Aorta (tissue), 5 donors: ENCODE data around the gene PYGL. TPM values are rescaled to one million over a fixed set of nuclear protein-coding genes. Genes with fewer than 3 reads are reported as not detected.

ENCODE experiments used
- ATAC-seq: fragments of 200-7000 bp; cut with Tn5 transposase; one replicate; pipeline ENCODE4 v1.9.1; 2022; ENCODE audit warnings: moderate library complexity; ENCODE audit not compliant: low FRiP score
- DNase-seq, 2 donors: peaks; one replicate each; pipeline ENCODE4 v3.0.0-alpha.2; 2020
- H3K27ac ChIP-seq, 2 donors: one replicate each; pipeline ENCODE4 v1.5.1; 2013; ENCODE audit warnings: low read length in 2 of 2, mild to moderate bottlenecking in 2 of 2, moderate library complexity in 2 of 2, control low read depth in 1 of 2, inconsistent platforms in 1 of 2, low read depth in 1 of 2
- H3K27me3 ChIP-seq, 2 donors: one replicate each; pipeline ENCODE4 v1.6.1; 2013; ENCODE audit warnings: control low read depth in 1 of 2, low read length in 1 of 2, mild to moderate bottlenecking in 1 of 2, moderate library complexity in 1 of 2; ENCODE audit not compliant: insufficient read depth in 2 of 2, control insufficient read depth in 1 of 2
- H3K36me3 ChIP-seq, 2 donors: one replicate each; pipeline ENCODE4 v1.6.1; 2013; ENCODE audit warnings: control low read depth in 1 of 2, low read length in 1 of 2, mild to moderate bottlenecking in 1 of 2; ENCODE audit not compliant: insufficient read depth in 2 of 2, control insufficient read depth in 1 of 2
- H3K4me1 ChIP-seq, 2 donors: one replicate each; pipeline ENCODE4 v1.6.1; 2013; ENCODE audit warnings: low read length in 2 of 2, control low read depth in 1 of 2, mild to moderate bottlenecking in 1 of 2, moderate library complexity in 1 of 2; ENCODE audit not compliant: insufficient read depth in 2 of 2, control insufficient read depth in 1 of 2
- H3K4me3 ChIP-seq, 2 donors: one replicate each; pipeline ENCODE4 v1.5.1; 2013; ENCODE audit warnings: low read length in 2 of 2, control low read depth in 1 of 2, mild to moderate bottlenecking in 1 of 2
- H3K9me3 ChIP-seq: one replicate; pipeline ENCODE4 v1.6.1; 2013; ENCODE audit warnings: mild to moderate bottlenecking, low read length; ENCODE audit not compliant: control insufficient read depth
- WGBS, 2 donors: extraction: QIAGEN DNeasy Blood & Tissue Kit; methylation state at CpG; one replicate each; pipeline ENCODE4 v1.1.7; 2013; 5-methylcytosine and 5-hydroxymethylcytosine counted together
- intact Hi-C, 2 donors: fragments of 100-400 bp; cut with DNase I; formaldehyde crosslinking; loops; one replicate each; pipeline versions ENCODE4 v1.14.2 to v1.15.0; 2022
- polyA plus RNA-seq, 2 donors: library from polyadenylated mRNA; stranded (reverse); fragments of 200-250 nt; gene quantifications; one replicate each; pipeline ENCODE4 v1.2.3, GENCODE V29; 2013
- total RNA-seq, 2 donors: library from RNA; stranded (reverse); fragmentation: NEBNext Ultra II Directional; extraction: Animal tissue kit (Norgen Biotek cat#: 25700); gene quantifications; one replicate each; pipeline ENCODE4 v1.2.1, GENCODE V29; 2021
- donor health status: healthy with polysubstance abuse.
- donor health status: Bipolar disorder and iron deficiency.
- donor health status: DM: no; HTN: no; CAD: no.
- donor health status: DM: no; HTN: no; CAD: no.
- donor health status: DM: yes; HTN: yes; CAD: no.

The PYGL gene
- total and polyA plus RNA-seq, 4 donors, result 18.4 to 78.6 (median 37.1) TPM

- DNase-seq (no peak), ATAC-seq (no peak)
- no peaks in the 10 kb centered on the region for H3K4me1 ChIP-seq
- no peaks in the 10 kb centered on the region for H3K27me3 ChIP-seq
- intact Hi-C loops, result no loop called here
- H3K9me3 ChIP-seq, result no peaks in the 10 kb centered on the region
- WGBS, 2 donors, result 86 to 94% methylated on average over 2 of the region's 2 CpGs
- no peak overlapping the region for H3K4me3 ChIP-seq
- H3K36me3 ChIP-seq, result peaks cover 0 to 6% of the 10 kb centered on the region in 2 donors
- no peak overlapping the region for H3K27ac ChIP-seq
These were observed 7.4 kb downstream of the PYGL start for GRCh38 chr14:50936882-50937281.

- intact Hi-C loops, result no loop called here
- Histone ChIP-seq H3K4me1 (no peaks in the 10 kb centered on the region), H3K9me3 (no peaks in the 10 kb centered on the region), H3K27me3 (no peaks in the 10 kb centered on the region), H3K27ac (no peak overlapping the region), H3K4me3 (no peak overlapping the region), H3K36me3 (peaks cover 3 to 9% of the 10 kb centered on the region in 2 donors)
- 80 to 96% methylated on average over 2 of the region's 2 CpGs for WGBS, 2 donors
- ATAC-seq, result no peak
- DNase-seq, result no peak
These were observed 8.3 kb downstream of the PYGL start for GRCh38 chr14:50936016-50936340.

- Histone ChIP-seq H3K9me3 (no peaks in the 10 kb centered on the region), H3K4me3 (no peak overlapping the region), H3K27ac (no peak overlapping the region), H3K36me3 (peaks cover 6 to 9% of the 10 kb centered on the region in 2 donors), H3K4me1 (no peaks in the 10 kb centered on the region), H3K27me3 (no peaks in the 10 kb centered on the region)
- intact Hi-C loops, result no loop called here
- ATAC-seq (no peak), DNase-seq (no peak)
- 73 to 87% methylated on average over 5 of the region's 5 CpGs for WGBS, 2 donors
These were observed 8.9 kb downstream of the PYGL start for GRCh38 chr14:50935126-50936015.

- Histone ChIP-seq H3K27ac (no peak overlapping the region), H3K4me1 (no peaks in the 10 kb centered on the region), H3K27me3 (no peaks in the 10 kb centered on the region), H3K36me3 (peaks cover 6 to 9% of the 10 kb centered on the region in 2 donors), H3K4me3 (no peak overlapping the region), H3K9me3 (no peaks in the 10 kb centered on the region)
- no peak for ATAC-seq
- no peak for DNase-seq
- 92 to 95% methylated on average over 4 of the region's 4 CpGs for WGBS, 2 donors
- intact Hi-C loops, result no loop called here
These were observed 11.4 kb downstream of the PYGL start for GRCh38 chr14:50932592-50933495.

- DNase-seq (no peak), ATAC-seq (no peak)
- Histone ChIP-seq H3K27ac (no peak overlapping the region), H3K9me3 (no peaks in the 10 kb centered on the region), H3K27me3 (no peaks in the 10 kb centered on the region), H3K4me3 (no peak overlapping the region), H3K4me1 (no peaks in the 10 kb centered on the region), H3K36me3 (peaks cover 9% of the 10 kb centered on the region in 2 donors)
- intact Hi-C loops, result no loop called here
- 88% methylated on average over 1 of the region's 1 CpG for WGBS, 2 donors
These were observed 12.1 kb downstream of the PYGL start for GRCh38 chr14:50932156-50932555.

GRCh38 chr14:50931559-50931958, 12.7 kb downstream of the PYGL start:
- WGBS, 2 donors, result 96% methylated on average over 3 of the region's 3 CpGs
- H3K36me3 ChIP-seq, result peaks cover 9% of the 10 kb centered on the region in 2 donors

GRCh38 chr14:50929506-50929905, 14.8 kb downstream of the PYGL start:
- H3K27ac ChIP-seq, result no peak overlapping the region
- WGBS, 2 donors, result 68 to 84% methylated on average over 2 of the region's 2 CpGs
- no peak for DNase-seq

More at GRCh38 chr14:50931559-50931958, 12.7 kb downstream of the PYGL start:
- intact Hi-C loops, result no loop called here
- DNase-seq (no peak), ATAC-seq (no peak)
- no peaks in the 10 kb centered on the region for H3K9me3 ChIP-seq
- H3K27ac ChIP-seq, result no peak overlapping the region
- H3K27me3 ChIP-seq, result no peaks in the 10 kb centered on the region
- H3K4me3 ChIP-seq, result no peak overlapping the region
- no peaks in the 10 kb centered on the region for H3K4me1 ChIP-seq

GRCh38 chr14:50928002-50928635, 16.2 kb downstream of the PYGL start:
- DNase-seq, result no peak
- Histone ChIP-seq H3K27me3 (no peaks in the 10 kb centered on the region), H3K4me1 (no peaks in the 10 kb centered on the region), H3K36me3 (peaks cover 6 to 9% of the 10 kb centered on the region in 2 donors), H3K9me3 (no peaks in the 10 kb centered on the region), H3K4me3 (no peak overlapping the region), H3K27ac (no peak overlapping the region)
- no peak for ATAC-seq
- 95 to 98% methylated on average over 6 of the region's 6 CpGs for WGBS, 2 donors
- intact Hi-C loops, result no loop called here

More at GRCh38 chr14:50929506-50929905, 14.8 kb downstream of the PYGL start:
- Histone ChIP-seq H3K36me3 (peaks cover 6 to 9% of the 10 kb centered on the region in 2 donors), H3K4me3 (no peak overlapping the region), H3K9me3 (no peaks in the 10 kb centered on the region), H3K27me3 (no peaks in the 10 kb centered on the region), H3K4me1 (no peaks in the 10 kb centered on the region)
- ATAC-seq, result no peak
- intact Hi-C loops, result no loop called here
